HFF-Myc (cell line): ENCODE results near the gene GSG1.

Experiments used
- DNase-seq: peaks from one replicate; pipeline ENCODE4 v3.0.0-alpha.2; 2011; ENCODE audit warnings: low read depth; ENCODE audit errors: extremely low read depth
- H3K4me3 ChIP-seq: replicated peaks from 2 replicates; pipeline ENCODE4 v1.5.1; 2011; ENCODE audit warnings: low read depth, mild to moderate bottlenecking, control low read depth, low read length
- CTCF ChIP-seq: IDR thresholded peaks from 2 replicates; pipeline ENCODE4 v1.5.1; 2012; ENCODE audit warnings: mild to moderate bottlenecking, low read depth, low read length, control low read depth; ENCODE audit errors: missing control alignments

Gene GSG1

GRCh38 chr12:13147688-13148484 lies 44.4 kb upstream of the GSG1 start:
- no peak for DNase-seq
- H3K4me3 ChIP-seq: no peak overlapping the region
- no peak for TF ChIP-seq CTCF

- no peak for TF ChIP-seq CTCF
- H3K4me3 ChIP-seq: no peak overlapping the region
- DNase-seq: no peak
Measured at GRCh38 chr12:13146336-13146938, 43.0 kb upstream of the GSG1 start.

- no peak for TF ChIP-seq CTCF
- no peak overlapping the region for H3K4me3 ChIP-seq
- DNase-seq: no peak
Measured at GRCh38 chr12:13144266-13144828, 40.9 kb upstream of the GSG1 start.

GRCh38 chr12:13142747-13143146 lies 39.3 kb upstream of the GSG1 start:
- no peak overlapping the region for H3K4me3 ChIP-seq
- TF ChIP-seq CTCF: no peak
- no peak for DNase-seq

- H3K4me3 ChIP-seq: no peak overlapping the region
- TF ChIP-seq CTCF: no peak
Measured at GRCh38 chr12:13141686-13142085, 38.2 kb upstream of the GSG1 start.

GRCh38 chr12:13135371-13136178 lies 32.1 kb upstream of the GSG1 start:
- H3K4me3 ChIP-seq: no peak overlapping the region
- TF ChIP-seq CTCF: no peak
- DNase-seq: no peak

More at GRCh38 chr12:13141686-13142085, 38.2 kb upstream of the GSG1 start:
- DNase-seq: no peak
